Measurements from ENCODE around the gene UPB1.

UPB1 gene

DNA sequence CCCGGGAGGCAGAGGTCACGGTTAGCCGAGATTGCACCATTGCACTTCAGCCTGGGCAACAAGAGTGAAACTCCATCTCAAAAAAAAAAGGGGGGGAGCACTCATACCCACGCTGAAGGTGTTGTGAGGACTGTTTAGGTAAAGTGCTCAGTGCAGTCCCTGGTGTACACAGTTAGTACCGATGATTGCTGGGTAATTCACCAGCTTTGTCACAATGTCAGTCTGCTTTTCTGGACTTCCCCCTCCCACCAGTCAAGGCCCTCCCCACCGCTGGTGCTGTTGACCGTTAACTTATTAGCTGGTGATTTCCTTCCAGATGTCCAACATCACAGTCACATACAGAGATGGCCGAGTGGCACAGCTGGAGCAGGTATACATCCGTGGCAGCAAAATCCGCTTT lies 72.5 kb downstream of the UPB1 start:
- DNase-seq: no peak

DNA sequence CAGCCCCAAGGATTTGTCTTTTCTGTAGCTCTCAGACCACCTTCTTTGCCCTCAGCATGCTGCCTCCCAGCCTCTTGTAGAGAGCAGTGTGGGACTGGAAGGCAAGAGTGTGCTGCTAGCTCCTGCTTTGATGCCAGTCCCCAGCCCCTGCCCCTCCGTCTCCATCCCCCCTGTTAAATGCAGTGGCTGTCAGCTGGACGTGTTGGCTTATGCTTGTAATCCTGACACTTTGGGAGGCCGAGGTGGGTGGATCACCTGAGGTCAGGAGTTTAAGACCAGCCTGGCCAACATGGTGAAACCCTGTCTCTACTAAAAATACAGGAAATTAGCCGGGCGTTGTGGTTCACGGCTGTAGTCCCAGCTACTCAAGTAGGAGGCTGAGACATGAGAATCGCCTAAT lies 76.1 kb downstream of the UPB1 start:
- DNase-seq: no peak

DNA sequence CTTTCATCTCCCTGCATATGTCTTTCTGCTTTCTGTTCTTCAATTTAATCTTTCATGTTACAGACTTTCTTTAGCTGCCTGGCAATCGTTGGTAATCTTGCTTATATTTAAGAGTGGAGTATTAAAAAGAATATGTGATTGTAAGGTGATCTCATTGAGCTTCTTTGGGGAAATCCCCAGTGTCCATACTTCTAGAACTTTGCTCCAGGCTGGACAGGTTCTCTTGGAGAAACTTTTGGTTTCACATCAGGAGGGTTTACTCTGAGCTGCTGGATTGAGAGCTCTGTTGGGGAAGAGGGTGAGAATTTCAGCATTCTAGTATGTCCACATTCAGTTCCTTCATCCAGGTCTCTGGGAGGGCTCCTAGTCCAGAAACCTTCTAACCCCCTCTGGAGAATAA lies 81.6 kb downstream of the UPB1 start:
- DNase-seq: no peak
